SK-N-SH (cell line): ENCODE results near the gene DEPP1. TPM values are rescaled to one million over a fixed set of nuclear protein-coding genes. Genes with fewer than 3 reads are reported as not detected.

Experiments used
- CTCF ChIA-PET: fragments of 300-600, 350-600 bp; formaldehyde crosslinking; extraction: SDS; loops from one replicate; lab custom pipeline; 2021; lab: Yijun Ruan, JAX
- POLR2A ChIA-PET: fragments of 350-600 bp; sonication (Branson Sonifier 250); formaldehyde crosslinking; extraction: SDS; loops from one replicate; lab custom pipeline; 2020; ENCODE audit warnings: antibody characterized with exemption, inconsistent platforms; lab: Yijun Ruan, JAX
- DNase-seq: peaks from one replicate; pipeline ENCODE4 v3.0.0; 2012
- H2AFZ ChIP-seq: fragments of 200-600 bp; sonication (generic); 2 replicates; pipeline ENCODE4 v1.8.1; 2016; ENCODE audit warnings: antibody characterized with exemption, mild to moderate bottlenecking, low read depth
- H3F3A ChIP-seq: fragments of 200-600 bp; sonication (generic); replicated peaks from 2 replicates; pipeline ENCODE3; 2016; ENCODE audit warnings: antibody characterized with exemption, mild to moderate bottlenecking; ENCODE audit not compliant: insufficient read depth
- H3K27ac ChIP-seq, 2 experiments: fragments of 200-500 bp in 1 of 2; fragments of 200-600 bp in 1 of 2; sonication (Bioruptor generic) in 1 of 2; sonication (generic), shearing (Covaris generic) in 1 of 2; 2 replicates each; pipeline versions ENCODE4 v1.5.1 to v1.6.1; 2014 to 2016; ENCODE audit warnings: low read depth in 2 of 2, inconsistent platforms in 1 of 2, low read length in 1 of 2, mild to moderate bottlenecking in 1 of 2, mixed read lengths in 1 of 2
- H3K27me3 ChIP-seq: fragments of 200-600 bp; sonication (generic), shearing (Covaris generic); 2 replicates; pipeline ENCODE4 v1.6.1; 2016; ENCODE audit warnings: mixed run types; ENCODE audit not compliant: insufficient read depth
- H3K36me3 ChIP-seq, 2 experiments: fragments of 200-500 bp in 1 of 2; fragments of 200-600 bp in 1 of 2; sonication (Bioruptor generic) in 1 of 2; sonication (generic) in 1 of 2; replicated peaks in 1 of 2; 2 replicates each; pipeline versions ENCODE3 to v1.5.1; 2014 to 2016; ENCODE audit warnings: low read length in 1 of 2, mild to moderate bottlenecking in 1 of 2; ENCODE audit not compliant: insufficient read depth in 2 of 2, control insufficient read depth in 1 of 2
- H3K4me1 ChIP-seq, 2 experiments: fragments of 200-500 bp in 1 of 2; fragments of 200-600 bp in 1 of 2; sonication (Bioruptor generic) in 1 of 2; sonication (generic), shearing (Covaris generic) in 1 of 2; 2 replicates each; pipeline versions ENCODE4 v1.5.1 to v1.6.1; 2014 to 2016; ENCODE audit warnings: low read depth in 1 of 2, low read length in 1 of 2, mixed run types in 1 of 2; ENCODE audit not compliant: insufficient read depth in 2 of 2, control insufficient read depth in 1 of 2
- H3K4me2 ChIP-seq: fragments of 200-600 bp; sonication (generic), shearing (Covaris generic); 2 replicates; pipeline ENCODE4 v1.6.1; 2017; ENCODE audit warnings: mixed run types
- H3K4me3 ChIP-seq, 2 experiments: fragments of 200-500 bp in 1 of 2; fragments of 200-600 bp in 1 of 2; sonication (Bioruptor generic) in 1 of 2; sonication (generic), shearing (Covaris generic) in 1 of 2; 2 replicates each; pipeline versions ENCODE4 v1.5.1 to v1.8.1; 2014 to 2016; ENCODE audit warnings: low read depth in 2 of 2, inconsistent platforms in 1 of 2, low read length in 1 of 2, mild to moderate bottlenecking in 1 of 2, mixed read lengths in 1 of 2, moderate library complexity in 1 of 2
- H3K79me2 ChIP-seq: fragments of 200-600 bp; sonication (generic); 2 replicates; pipeline ENCODE4 v1.8.1; 2017; ENCODE audit warnings: mild to moderate bottlenecking; ENCODE audit not compliant: insufficient read depth
- H3K9ac ChIP-seq: fragments of 200-600 bp; sonication (generic); 2 replicates; pipeline ENCODE4 v1.6.1; 2017; ENCODE audit warnings: mixed run types
- H3K9me2 ChIP-seq: fragments of 200-600 bp; sonication (generic); 2 replicates; pipeline ENCODE4 v1.6.1; 2017; ENCODE audit warnings: mixed run types
- H3K9me3 ChIP-seq: fragments of 200-600 bp; sonication (generic); 2 replicates; pipeline ENCODE4 v1.6.1; 2017; ENCODE audit warnings: mixed run types, mild to moderate bottlenecking, moderate library complexity
- H4K20me1 ChIP-seq: fragments of 200-600 bp; sonication (generic); 2 replicates; pipeline ENCODE4 v1.6.1; 2017; ENCODE audit warnings: mild to moderate bottlenecking, mixed run types; ENCODE audit not compliant: insufficient read depth
- EP300 ChIP-seq, 2 experiments: IDR thresholded peaks; 2 replicates each; pipeline versions ENCODE4 v1.4.0 to v1.6.1; 2012; ENCODE audit warnings: borderline replicate concordance in 1 of 2, low read depth in 1 of 2, low read length in 1 of 2
- GATA2 ChIP-seq: sonication (generic); formaldehyde crosslinking; IDR thresholded peaks from 2 replicates; pipeline ENCODE4 v1.5.0; 2020; ENCODE audit warnings: mild to moderate bottlenecking, missing genetic modification reagents
- JUND ChIP-seq: IDR thresholded peaks from 2 replicates; pipeline ENCODE4 v1.4.0; 2012
- NRF1 ChIP-seq: IDR thresholded peaks from 2 replicates; pipeline ENCODE4 v1.6.1; 2012; ENCODE audit warnings: low read depth, mild to moderate bottlenecking, low read length
- POLR2AphosphoS5 ChIP-seq: IDR thresholded peaks from 2 replicates; pipeline ENCODE4 v1.6.1; 2012; ENCODE audit warnings: low read depth, low read length
- RAD21 ChIP-seq: IDR thresholded peaks from 2 replicates; pipeline ENCODE4 v1.6.1; 2012; ENCODE audit warnings: mild to moderate bottlenecking, low read length
- RFX5 ChIP-seq: IDR thresholded peaks from 2 replicates; pipeline ENCODE4 v1.6.1; 2012; ENCODE audit warnings: mild to moderate bottlenecking, improper control_type of control experiment, low read length
- RXRA ChIP-seq: IDR thresholded peaks from 2 replicates; pipeline ENCODE4 v1.4.0; 2012; ENCODE audit warnings: low read depth, mild to moderate bottlenecking, borderline replicate concordance
- TCF12 ChIP-seq: IDR thresholded peaks from 2 replicates; pipeline ENCODE4 v1.4.0; 2012
- YY1 ChIP-seq: IDR thresholded peaks from 2 replicates; pipeline ENCODE4 v1.4.0; 2012; ENCODE audit warnings: low read depth, mild to moderate bottlenecking
- WGBS: methylation state at CpG from one replicate; pipeline ENCODE4 v1.1.6; 2017; ENCODE audit warnings: low lambda C conversion rate; 5-methylcytosine and 5-hydroxymethylcytosine counted together
- polyA plus RNA-seq, 3 experiments: library from polyadenylated mRNA; depleted of rRNA; stranded (reverse); fragments of >200 nt; gene quantifications; 2 replicates each; pipeline ENCODE4 v1.2.3, GENCODE V29; 2012
- TF ChIP-seq, protein P1 (sequence below): IDR thresholded peaks from 2 replicates; pipeline ENCODE4 v1.6.1; 2012; ENCODE audit warnings: mild to moderate bottlenecking, low read depth, low read length, moderate library complexity
- TF ChIP-seq, protein P2 (sequence below): IDR thresholded peaks from 2 replicates; pipeline ENCODE4 v1.4.0; 2012; ENCODE audit warnings: low read depth
- TF ChIP-seq, protein P3 (sequence below): IDR thresholded peaks from 2 replicates; pipeline ENCODE4 v1.4.0; 2012; ENCODE audit warnings: low read depth, borderline replicate concordance

DEPP1 gene
- polyA plus RNA-seq, 1 of the 3 experiments (the other 2 are of a cell fraction): 5.3 TPM

DNA sequence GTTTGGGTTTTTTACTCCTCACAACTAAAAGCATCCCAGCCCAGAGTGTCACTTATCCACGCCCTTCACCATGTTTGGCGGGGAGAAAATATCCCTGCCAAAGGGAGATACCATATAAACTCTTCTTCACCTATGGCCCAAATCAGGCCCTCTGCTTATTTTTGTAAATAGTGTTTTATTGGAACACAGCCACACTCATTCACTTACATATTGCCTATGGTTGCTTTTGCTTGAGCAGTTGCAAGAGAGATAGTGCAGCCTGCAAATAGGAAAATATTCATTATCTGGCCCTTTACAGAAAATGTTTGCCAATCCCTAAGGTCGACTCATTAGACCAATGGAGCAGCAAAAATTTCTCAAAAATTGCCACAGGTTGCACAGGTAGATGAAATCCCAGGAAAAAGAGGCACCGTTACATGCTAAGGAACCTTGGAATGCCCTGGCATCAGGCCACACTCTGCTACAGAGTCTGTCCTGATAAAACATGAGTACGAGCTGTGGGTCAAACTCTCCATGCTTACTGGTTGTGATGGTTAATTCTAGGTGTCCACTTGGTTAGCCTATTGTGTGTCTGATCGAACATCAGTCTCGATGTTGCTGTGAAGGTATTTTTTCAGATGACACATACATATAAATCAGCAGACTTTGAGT lies 26.9 kb downstream of the DEPP1 start:
- Histone ChIP-seq H3K36me3 (peaks cover 0 to 8% of the 10 kb centered on the region in 2 experiments), H3K9ac (no peak overlapping the region), H3K79me2 (no peaks in the 10 kb centered on the region; the same call in 1 of the 2 replicates), H3K4me2 (no peak overlapping the region), H3K27ac (no peak overlapping the region), H3K4me1 (peaks cover 4 to 6% of the 10 kb centered on the region in 2 experiments; a peak in 2 of 4 replicates), H4K20me1 (no peaks in the 10 kb centered on the region), H3K27me3 (no peaks in the 10 kb centered on the region), H3K9me2 (no peaks in the 10 kb centered on the region), H2AFZ (no peak overlapping the region), H3F3A (no peaks in the 10 kb centered on the region), H3K9me3 (no peaks in the 10 kb centered on the region), H3K4me3 (no peak overlapping the region)
- WGBS: 87% methylated on average over 7 of the region's 7 CpGs
- no peak for TF ChIP-seq TCF12
- TF ChIP-seq, protein P1, sequence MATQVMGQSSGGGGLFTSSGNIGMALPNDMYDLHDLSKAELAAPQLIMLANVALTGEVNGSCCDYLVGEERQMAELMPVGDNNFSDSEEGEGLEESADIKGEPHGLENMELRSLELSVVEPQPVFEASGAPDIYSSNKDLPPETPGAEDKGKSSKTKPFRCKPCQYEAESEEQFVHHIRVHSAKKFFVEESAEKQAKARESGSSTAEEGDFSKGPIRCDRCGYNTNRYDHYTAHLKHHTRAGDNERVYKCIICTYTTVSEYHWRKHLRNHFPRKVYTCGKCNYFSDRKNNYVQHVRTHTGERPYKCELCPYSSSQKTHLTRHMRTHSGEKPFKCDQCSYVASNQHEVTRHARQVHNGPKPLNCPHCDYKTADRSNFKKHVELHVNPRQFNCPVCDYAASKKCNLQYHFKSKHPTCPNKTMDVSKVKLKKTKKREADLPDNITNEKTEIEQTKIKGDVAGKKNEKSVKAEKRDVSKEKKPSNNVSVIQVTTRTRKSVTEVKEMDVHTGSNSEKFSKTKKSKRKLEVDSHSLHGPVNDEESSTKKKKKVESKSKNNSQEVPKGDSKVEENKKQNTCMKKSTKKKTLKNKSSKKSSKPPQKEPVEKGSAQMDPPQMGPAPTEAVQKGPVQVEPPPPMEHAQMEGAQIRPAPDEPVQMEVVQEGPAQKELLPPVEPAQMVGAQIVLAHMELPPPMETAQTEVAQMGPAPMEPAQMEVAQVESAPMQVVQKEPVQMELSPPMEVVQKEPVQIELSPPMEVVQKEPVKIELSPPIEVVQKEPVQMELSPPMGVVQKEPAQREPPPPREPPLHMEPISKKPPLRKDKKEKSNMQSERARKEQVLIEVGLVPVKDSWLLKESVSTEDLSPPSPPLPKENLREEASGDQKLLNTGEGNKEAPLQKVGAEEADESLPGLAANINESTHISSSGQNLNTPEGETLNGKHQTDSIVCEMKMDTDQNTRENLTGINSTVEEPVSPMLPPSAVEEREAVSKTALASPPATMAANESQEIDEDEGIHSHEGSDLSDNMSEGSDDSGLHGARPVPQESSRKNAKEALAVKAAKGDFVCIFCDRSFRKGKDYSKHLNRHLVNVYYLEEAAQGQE: no peak
- no peak for TF ChIP-seq GATA2 (CRISPR knock-in tag)
- no peak for TF ChIP-seq POLR2AphosphoS5
- no peak for TF ChIP-seq RXRA
- TF ChIP-seq, protein P2, sequence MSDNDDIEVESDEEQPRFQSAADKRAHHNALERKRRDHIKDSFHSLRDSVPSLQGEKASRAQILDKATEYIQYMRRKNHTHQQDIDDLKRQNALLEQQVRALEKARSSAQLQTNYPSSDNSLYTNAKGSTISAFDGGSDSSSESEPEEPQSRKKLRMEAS: no peak
- TF ChIP-seq JUND: no peak
- DNase-seq: no peak
- ChIA-PET POLR2A (no interaction called here), CTCF (interaction anchor here (0.7 to 6.5 kb wide), 3 partner anchors 19 to 283 kb away, joined by 3 to 44 read pairs (median 3); no protein-coding TSS in a partner anchor)

DNA sequence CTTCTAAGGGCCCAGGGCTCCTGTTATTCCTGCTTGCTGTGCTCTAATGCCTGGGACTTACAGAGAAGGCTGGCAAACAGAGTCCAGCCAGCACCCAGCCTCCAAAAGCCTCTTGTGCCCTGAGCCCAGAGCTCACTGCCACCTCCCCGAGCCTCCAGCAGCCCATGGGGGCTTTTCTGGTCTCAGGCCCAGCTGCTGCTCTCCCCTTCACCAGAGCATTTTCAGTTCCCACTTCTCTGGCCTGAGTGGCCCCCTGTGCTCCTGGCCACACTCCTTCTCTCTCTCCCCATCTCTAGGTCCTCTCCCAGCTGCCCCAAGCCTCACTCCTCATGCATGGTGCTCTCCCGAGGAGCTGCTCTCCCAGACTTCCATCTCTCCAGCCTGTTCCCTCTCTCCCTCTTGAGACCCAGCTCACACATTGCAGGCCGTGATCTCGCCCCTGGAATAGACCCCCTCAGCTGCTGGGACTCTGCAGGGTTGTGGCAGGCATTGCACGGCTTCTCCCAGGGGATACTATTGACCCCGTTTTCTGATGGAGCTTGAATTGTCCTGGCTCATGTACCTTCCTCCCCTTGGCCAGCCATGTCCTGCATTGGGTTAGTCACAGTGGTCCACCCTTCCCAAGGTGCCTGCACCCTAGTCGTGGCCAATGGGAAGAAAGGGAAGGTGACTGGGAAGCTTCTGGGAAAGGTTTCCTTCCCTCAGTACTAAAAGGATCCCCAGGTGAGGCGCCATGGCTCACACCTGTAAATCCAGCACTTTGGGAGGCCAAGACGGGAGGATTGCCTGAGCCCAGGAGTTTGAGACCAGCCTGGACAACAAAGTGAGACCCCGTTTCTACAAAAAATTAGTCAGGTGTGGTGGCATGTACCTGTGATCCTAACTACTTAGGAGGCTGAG lies 28.0 kb downstream of the DEPP1 start:
- Histone ChIP-seq H3K27ac (no peak overlapping the region), H3K4me1 (peaks cover 4 to 6% of the 10 kb centered on the region in 2 experiments; a peak in 2 of 4 replicates), H3K9me2 (no peaks in the 10 kb centered on the region), H3K9me3 (no peaks in the 10 kb centered on the region), H3K27me3 (no peaks in the 10 kb centered on the region), H3F3A (no peaks in the 10 kb centered on the region), H4K20me1 (no peaks in the 10 kb centered on the region), H3K9ac (no peak overlapping the region), H3K79me2 (no peaks in the 10 kb centered on the region; the same call in 1 of the 2 replicates), H2AFZ (no peak overlapping the region), H3K36me3 (peaks cover 0 to 3% of the 10 kb centered on the region in 2 experiments), H3K4me3 (no peak overlapping the region), H3K4me2 (no peak overlapping the region)
- CTCF ChIA-PET: interaction anchor here (0.8 to 6.5 kb wide), 3 partner anchors 18 to 284 kb away, joined by 3 to 44 read pairs (median 4); no protein-coding TSS in a partner anchor
- no peak for DNase-seq
- POLR2A ChIA-PET: no interaction called here
- TF ChIP-seq NRF1: no peak
- TF ChIP-seq RFX5: no peak
- TF ChIP-seq, protein P3, sequence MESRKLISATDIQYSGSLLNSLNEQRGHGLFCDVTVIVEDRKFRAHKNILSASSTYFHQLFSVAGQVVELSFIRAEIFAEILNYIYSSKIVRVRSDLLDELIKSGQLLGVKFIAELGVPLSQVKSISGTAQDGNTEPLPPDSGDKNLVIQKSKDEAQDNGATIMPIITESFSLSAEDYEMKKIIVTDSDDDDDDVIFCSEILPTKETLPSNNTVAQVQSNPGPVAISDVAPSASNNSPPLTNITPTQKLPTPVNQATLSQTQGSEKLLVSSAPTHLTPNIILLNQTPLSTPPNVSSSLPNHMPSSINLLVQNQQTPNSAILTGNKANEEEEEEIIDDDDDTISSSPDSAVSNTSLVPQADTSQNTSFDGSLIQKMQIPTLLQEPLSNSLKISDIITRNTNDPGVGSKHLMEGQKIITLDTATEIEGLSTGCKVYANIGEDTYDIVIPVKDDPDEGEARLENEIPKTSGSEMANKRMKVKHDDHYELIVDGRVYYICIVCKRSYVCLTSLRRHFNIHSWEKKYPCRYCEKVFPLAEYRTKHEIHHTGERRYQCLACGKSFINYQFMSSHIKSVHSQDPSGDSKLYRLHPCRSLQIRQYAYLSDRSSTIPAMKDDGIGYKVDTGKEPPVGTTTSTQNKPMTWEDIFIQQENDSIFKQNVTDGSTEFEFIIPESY: no peak
- TF ChIP-seq, protein P1: no peak
- TF ChIP-seq, protein P2: no peak
- TF ChIP-seq EP300 (IDR thresholded peaks at IDR 0.05; ENCODE audit: borderline replicate concordance in 1 of 2, low read depth in 1 of 2, low read length in 1 of 2): no peak
- no peak for TF ChIP-seq YY1
- no peak for TF ChIP-seq RAD21
- no peak for TF ChIP-seq TCF12
- 90% methylated on average over 9 of the region's 10 CpGs for WGBS
